Panc1 (cell line): ENCODE measurements around the gene SSR4.

Experiments used
- CTCF ChIP-seq: fragments of 450-650 bp; IDR thresholded peaks from 2 replicates; pipeline ENCODE4 v1.5.1; 2017; ENCODE audit warnings: mild to moderate bottlenecking
- POLR2AphosphoS5 ChIP-seq: IDR thresholded peaks from 2 replicates; pipeline ENCODE4 v1.6.1; 2012; ENCODE audit warnings: mild to moderate bottlenecking, low read depth, low read length, moderate library complexity
- REST ChIP-seq, 2 experiments: IDR thresholded peaks; 2 replicates each; pipeline ENCODE4 v1.6.1; 2011 to 2012; ENCODE audit warnings: low read depth in 2 of 2, control low read depth in 1 of 2, low read length in 1 of 2, mild to moderate bottlenecking in 1 of 2, moderate library complexity in 1 of 2; ENCODE audit not compliant: insufficient read depth in 1 of 2

GRCh38 chrX:153746359-153746758 lies 48.1 kb upstream of the SSR4 start:
- TF ChIP-seq CTCF, result no peak
- TF ChIP-seq REST (IDR thresholded peaks at IDR 0.05; ENCODE audit: insufficient read depth in 1 of 2, low read depth in 2 of 2, low read length in 1 of 2), result no peak
- 0 out of 2 replicates have a peak, but pooled peaks have one; percentile 10 for TF ChIP-seq POLR2AphosphoS5
